NCI-H2081 (cell line): Measurements from ENCODE around the gene ACBD4.

ENCODE experiments used
- DNase-seq, 2 experiments: peaks; one replicate each; lab custom pipeline; 2025; lab: John Stamatoyannopoulos, UW

Gene ACBD4

DNA sequence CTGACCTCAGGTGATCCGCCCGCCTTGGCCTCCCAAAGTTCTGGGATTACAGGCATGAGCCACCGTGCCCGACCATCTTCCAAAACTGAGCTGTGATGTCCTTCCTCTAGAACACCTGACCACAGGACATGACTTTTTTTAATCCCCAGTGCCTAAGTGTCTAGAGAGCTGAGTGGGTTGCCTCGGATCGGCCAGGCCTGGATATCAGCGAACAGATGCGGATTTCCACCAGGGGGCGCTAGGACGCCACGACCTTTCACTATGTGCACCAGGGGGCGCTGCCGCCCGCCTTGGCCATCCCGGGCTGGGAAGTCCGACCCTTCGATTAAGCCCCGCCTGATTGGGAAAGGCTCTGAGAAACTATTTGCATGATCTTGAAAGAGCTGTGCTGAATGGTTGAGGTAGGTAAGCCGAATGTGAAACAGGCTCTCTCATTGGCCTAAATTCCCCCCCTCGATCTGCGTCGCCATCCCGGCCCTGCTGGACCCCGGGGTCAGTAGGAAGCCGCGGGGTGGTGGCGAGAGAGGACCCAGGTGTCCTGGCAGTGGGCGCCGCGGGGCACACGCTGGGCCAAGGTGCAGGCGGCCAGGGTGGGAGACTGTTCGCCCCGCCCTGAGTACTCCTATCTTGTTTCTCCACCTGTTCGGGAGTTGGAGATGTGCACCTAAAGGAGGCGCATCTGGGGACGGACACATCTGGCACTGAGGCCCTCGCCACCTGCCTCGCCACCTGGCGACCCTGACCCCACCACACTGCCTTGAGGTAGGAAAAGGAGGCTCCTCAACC is at the start of gene ACBD4:
ACBD4 (plus strand) TSS at position 496 of the 786 bp plus-strand sequence. CDS start 458 bp downstream, outside the sequence.
- DNase-seq, result peak; percentile 96

GRCh38 chr17:45086391-45086790 is 49.1 kb upstream of the ACBD4 start:
- no peak for DNase-seq

DNA sequence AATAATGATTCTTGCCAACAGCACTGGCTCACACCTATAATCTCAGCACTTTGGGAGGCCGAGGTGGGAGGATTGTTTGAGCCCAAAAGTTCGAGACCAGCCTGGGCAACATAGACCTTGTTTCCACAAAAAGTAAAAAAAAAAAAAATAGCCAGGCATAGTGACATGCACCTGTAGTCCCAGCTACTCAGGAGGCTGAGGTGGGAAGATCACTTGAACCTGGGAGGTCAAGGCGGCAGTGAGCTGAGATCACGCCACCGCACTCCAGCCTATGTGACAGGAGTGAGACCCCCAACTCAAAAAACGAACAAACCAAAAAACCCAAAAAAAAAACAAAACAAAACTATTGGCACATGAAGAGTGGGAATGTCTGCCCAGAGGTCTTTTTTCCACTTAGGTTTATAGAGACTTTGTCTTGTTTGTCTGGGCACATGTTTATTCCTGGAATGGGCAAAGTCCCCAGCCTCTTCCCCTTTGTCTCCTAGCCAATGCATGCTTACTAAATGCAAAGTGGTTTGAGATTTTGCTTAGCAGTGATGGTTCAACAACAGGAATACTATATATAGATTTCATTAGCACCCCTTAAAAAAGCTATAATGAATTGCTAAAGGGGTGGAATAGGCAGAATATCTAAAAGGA is 48.5 kb upstream of the ACBD4 start:
- no peak for DNase-seq

DNA sequence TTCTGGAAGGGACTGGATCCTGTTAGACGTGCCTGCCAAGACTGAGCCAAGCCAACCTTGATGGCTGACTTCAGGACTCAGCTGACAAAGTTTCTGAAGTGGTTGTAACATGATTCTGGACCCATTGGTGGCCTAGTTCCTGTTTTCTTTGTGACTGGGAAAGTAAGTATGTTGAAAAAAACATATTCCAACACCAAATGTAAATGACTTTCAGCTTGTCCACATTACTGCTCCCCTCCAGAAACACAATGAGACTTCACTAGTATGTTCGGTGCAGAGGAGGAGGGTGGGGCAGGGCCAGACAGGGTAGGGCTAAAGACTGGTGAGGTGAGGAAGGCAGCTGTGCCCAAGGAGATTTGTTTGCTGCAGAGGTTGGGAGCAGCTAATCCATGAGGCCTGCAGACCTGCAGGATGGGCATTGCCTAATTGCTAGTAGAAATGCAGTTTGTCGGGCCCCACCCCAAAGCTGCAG is 47.9 kb upstream of the ACBD4 start:
- no peak for DNase-seq

DNA sequence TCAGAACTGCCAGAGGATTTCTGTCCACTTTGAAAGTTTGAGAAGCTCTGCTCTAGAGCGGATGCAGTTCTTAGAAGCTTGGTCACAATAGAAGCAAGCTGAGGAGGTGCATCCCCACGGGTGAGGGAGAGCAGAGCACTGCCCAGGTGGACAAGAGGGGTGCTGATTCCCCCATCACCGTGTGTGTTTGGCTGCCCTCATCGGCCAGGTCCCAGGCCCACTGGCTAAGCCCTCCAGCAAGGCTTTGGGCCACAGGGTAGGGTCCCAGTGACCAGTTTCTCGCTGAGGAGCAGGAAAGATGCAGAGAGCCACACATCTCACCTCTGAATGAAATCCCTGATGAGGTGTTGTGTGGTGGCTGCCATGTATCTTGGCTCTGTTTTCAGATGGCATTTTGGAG is 47.5 kb upstream of the ACBD4 start:
- DNase-seq, result no peak

- DNase-seq, result no peak
These were observed 46.7 kb upstream of the ACBD4 start for GRCh38 chr17:45088741-45089140.

- DNase-seq, result no peak
These were observed 44.8 kb upstream of the ACBD4 start for GRCh38 chr17:45090711-45091110.

DNA sequence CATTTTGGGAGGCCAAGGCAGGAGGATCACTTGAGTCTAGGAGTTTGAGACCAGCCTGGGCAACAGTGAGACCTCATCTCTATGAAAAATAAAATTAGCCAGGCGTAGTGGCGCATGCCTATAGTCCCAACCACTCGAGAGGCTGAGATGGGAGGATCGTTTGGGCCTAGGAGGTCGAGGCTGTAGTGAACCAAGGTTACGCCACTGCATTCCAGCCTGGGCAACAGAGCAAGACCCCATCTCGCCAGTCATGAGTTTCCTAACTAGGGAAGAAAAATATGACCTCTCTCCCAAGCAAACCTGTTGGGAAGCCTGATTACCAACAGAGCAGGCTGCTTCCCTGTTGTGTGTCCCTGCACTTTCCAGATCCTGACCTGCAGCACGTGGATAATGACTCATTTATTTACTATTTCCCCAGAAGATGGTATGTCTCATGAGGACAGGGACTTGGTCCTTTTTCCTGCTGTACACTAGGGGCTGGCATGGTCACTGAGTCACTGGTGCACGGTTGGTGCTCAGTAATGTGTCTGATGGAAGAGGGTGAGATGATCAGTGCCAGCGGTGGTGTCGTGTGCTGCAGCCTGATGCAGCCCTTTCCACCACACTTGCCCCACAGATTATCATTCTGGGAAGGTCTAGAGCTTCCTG is 43.6 kb upstream of the ACBD4 start:
- DNase-seq, result no peak

- DNase-seq, result no peak
These were observed 42.5 kb upstream of the ACBD4 start for GRCh38 chr17:45092911-45093430.

DNA sequence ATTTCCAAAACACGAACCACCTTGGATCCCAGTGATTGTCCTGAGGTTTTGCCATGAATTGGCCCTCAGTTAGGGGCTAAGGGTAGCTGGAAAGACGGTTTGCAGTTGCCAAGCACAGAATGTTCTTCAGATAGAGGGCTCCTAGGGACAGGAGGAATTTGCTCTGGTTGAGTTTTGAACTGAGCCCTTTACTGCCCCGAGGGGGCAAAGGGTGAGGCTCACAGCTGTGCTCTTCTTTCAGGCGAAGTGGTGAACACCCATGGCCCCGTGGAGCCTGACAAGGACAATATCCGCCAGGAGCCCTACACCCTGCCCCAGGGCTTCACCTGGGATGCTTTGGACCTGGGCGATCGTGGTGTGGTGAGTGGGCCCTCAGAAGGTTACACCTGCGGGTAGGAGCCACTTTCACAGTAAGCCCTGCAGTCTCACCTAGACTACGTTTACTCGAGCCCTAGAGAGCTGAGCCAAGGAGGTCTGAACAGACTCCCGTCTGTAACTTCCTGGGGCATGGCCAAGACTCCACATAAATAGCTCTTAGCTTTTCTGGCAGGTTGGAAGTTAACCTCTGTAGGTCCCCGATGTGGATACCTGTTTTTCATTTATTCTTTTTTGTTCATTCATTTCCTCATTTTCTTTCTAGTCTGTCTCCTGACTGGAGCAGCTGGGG is 41.9 kb upstream of the ACBD4 start:
- DNase-seq, result no peak

GRCh38 chr17:45096141-45096540 is 39.3 kb upstream of the ACBD4 start:
- DNase-seq, result no peak

DNA sequence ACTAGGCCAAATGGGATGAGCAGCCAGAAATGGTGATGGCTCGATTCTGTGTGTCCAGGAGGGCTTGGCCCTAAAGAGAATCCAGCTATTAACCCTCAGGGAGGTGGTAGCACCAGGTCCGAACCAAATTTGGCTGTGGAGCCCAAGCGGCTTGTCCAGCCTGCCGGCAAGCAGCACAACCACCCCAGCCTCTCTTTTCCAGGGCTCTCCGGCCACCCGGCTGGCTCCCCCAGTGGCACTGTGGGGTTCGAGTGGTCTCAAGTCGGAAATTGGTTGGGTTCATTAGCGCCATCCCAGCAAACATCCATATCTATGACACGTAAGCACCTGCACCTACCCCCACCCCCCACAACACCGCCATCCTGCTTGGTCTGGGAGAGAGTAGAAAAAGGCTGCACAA is 38.6 kb upstream of the ACBD4 start:
- DNase-seq, result no peak

DNA sequence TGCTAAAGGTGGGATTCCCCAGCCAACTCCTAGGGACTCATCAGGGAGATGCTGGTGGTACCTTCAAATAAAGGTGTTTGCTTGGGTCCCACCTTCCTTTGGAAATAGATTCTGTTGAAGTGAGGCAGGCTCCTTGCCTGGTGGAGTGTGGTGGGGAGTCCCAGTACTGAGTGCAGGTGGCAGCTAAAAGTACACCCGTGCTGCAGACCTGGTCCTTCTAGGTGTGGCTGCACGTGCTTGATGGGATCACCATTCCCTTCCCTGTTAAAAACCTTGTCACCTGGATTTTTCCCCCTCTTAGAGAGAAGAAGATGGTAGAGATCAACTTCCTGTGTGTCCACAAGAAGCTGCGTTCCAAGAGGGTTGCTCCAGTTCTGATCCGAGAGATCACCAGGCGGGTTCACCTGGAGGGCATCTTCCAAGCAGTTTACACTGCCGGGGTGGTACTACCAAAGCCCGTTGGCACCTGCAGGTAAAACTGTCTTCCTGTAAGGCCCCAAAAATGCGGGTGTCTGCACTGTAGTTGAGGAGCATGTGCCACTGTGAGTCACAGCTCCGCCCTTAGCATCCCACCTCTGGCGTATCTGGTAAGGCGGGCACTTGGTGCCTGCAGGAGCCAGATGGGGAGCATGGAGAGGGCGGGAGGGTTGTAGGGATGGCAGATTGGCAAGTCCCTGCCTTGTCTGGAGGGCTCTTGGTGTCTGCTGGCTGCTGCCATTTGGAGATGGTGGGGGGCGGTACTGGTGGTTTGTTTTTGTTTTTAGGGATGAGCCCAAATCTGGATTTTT is 37.2 kb upstream of the ACBD4 start:
- DNase-seq, result no peak

- DNase-seq, result peak; percentile 82
These were observed 36.4 kb upstream of the ACBD4 start for GRCh38 chr17:45098869-45099616.

- DNase-seq, result no peak
These were observed 34.0 kb upstream of the ACBD4 start for GRCh38 chr17:45101546-45101882.

- DNase-seq, result no peak
These were observed 33.3 kb upstream of the ACBD4 start for GRCh38 chr17:45101883-45102811.

GRCh38 chr17:45102856-45103255 is 32.6 kb upstream of the ACBD4 start:
- DNase-seq, result no peak

GRCh38 chr17:45103269-45103795 is 32.2 kb upstream of the ACBD4 start:
- DNase-seq, result no peak

- DNase-seq, result no peak
These were observed 31.5 kb upstream of the ACBD4 start for GRCh38 chr17:45104029-45104428.
